OCI-LY7 (cell line): ENCODE data around the gene GLIS1. TPM values are rescaled to one million over a fixed set of nuclear protein-coding genes. Genes with fewer than 3 reads are reported as not detected.

ENCODE experiments used
- BruUV-seq: library from RNA; stranded (reverse); fragments of 400-500 nt; replicated peaks from 2 replicates; lab custom pipeline; 2021; lab: Mats Ljungman, UMichigan
- CTCF ChIA-PET: fragments of 300-600 bp; sonication (Branson Sonifier 250); formaldehyde crosslinking; loops from one replicate; lab custom pipeline; 2022; ENCODE audit warnings: antibody characterized with exemption; ENCODE audit not compliant: unreplicated experiment; lab: Charles Lee
- POLR2A ChIA-PET: fragments of 300-600 bp; sonication (Branson Sonifier 250); formaldehyde crosslinking; loops from one replicate; lab custom pipeline; 2022; ENCODE audit warnings: antibody characterized with exemption; lab: Charles Lee
- DNase-seq: peaks from one replicate; pipeline ENCODE4 v3.0.0-alpha.2; 2015; ENCODE audit warnings: low spot score
- H2AFZ ChIP-seq: fragments of 200-600 bp; sonication (generic), shearing (Covaris generic); 2 replicates; pipeline ENCODE4 v1.6.1; 2014; ENCODE audit warnings: mild to moderate bottlenecking, antibody characterized with exemption, low read length, moderate library complexity
- H3K27ac ChIP-seq: fragments of 200-600 bp; sonication (generic); 2 replicates; pipeline ENCODE4 v1.5.1; 2014; ENCODE audit warnings: mixed run types, low read depth, mild to moderate bottlenecking, moderate library complexity, low read length, inconsistent platforms; ENCODE audit not compliant: poor library complexity, severe bottlenecking
- H3K36me3 ChIP-seq: fragments of 200-600 bp; sonication (generic); 2 replicates; pipeline ENCODE4 v1.6.1; 2014; ENCODE audit warnings: mild to moderate bottlenecking, antibody characterized with exemption, low read length, moderate library complexity, mixed read lengths; ENCODE audit not compliant: insufficient read depth
- H3K4me1 ChIP-seq: fragments of 200-600 bp; sonication (generic); 2 replicates; pipeline ENCODE4 v1.5.1; 2014; ENCODE audit warnings: mild to moderate bottlenecking, low read length; ENCODE audit not compliant: insufficient read depth, poor library complexity, severe bottlenecking
- H3K4me2 ChIP-seq: fragments of 200-600 bp; sonication (generic); 2 replicates; pipeline ENCODE4 v1.6.1; 2014; ENCODE audit warnings: mild to moderate bottlenecking, low read length
- H3K4me3 ChIP-seq: fragments of 200-600 bp; sonication (generic); 2 replicates; pipeline ENCODE4 v1.5.1; 2014; ENCODE audit warnings: mild to moderate bottlenecking, low read depth, low read length; ENCODE audit not compliant: poor library complexity, severe bottlenecking
- H3K79me2 ChIP-seq: fragments of 200-600 bp; sonication (generic); 2 replicates; pipeline ENCODE4 v1.6.1; 2016; ENCODE audit warnings: low read depth, mild to moderate bottlenecking, low read length, moderate library complexity, mixed read lengths; ENCODE audit not compliant: insufficient read depth
- H3K9me2 ChIP-seq: fragments of 200-600 bp; sonication (generic); 2 replicates; pipeline ENCODE4 v1.6.1; 2016; ENCODE audit warnings: mild to moderate bottlenecking, low read length, mixed read lengths; ENCODE audit not compliant: insufficient read depth
- H3K9me3 ChIP-seq: fragments of 200-600 bp; sonication (generic); 2 replicates; pipeline ENCODE4 v1.6.1; 2014; ENCODE audit warnings: mild to moderate bottlenecking, mixed run types, low read length, mixed read lengths
- H4K20me1 ChIP-seq: fragments of 200-600 bp; sonication (generic); 2 replicates; pipeline ENCODE4 v1.6.1; 2014; ENCODE audit warnings: mild to moderate bottlenecking, antibody characterized with exemption, low read length, moderate library complexity, mixed read lengths; ENCODE audit not compliant: insufficient read depth
- CTCF ChIP-seq: fragments of 200-600 bp; sonication (generic); conservative IDR thresholded peaks from 2 replicates; pipeline ENCODE4 v1.5.1; 2014; ENCODE audit warnings: mild to moderate bottlenecking, antibody characterized with exemption, low read length, moderate library complexity, mixed read lengths
- EZH2phosphoT487 ChIP-seq: fragments of 200-600 bp; sonication (generic); IDR thresholded peaks from 2 replicates; pipeline ENCODE4 v1.6.1; 2018; ENCODE audit warnings: low read depth, borderline replicate concordance, mild to moderate bottlenecking, mixed run types, antibody characterized with exemption, low read length, moderate library complexity, mixed read lengths
- intact Hi-C: fragments of 100-400 bp; cut with micrococcal nuclease; formaldehyde crosslinking; loops from one replicate; pipeline ENCODE4 v1.10.0; 2022; ENCODE audit not compliant: unreplicated experiment
- total RNA-seq, 2 experiments: library from RNA; depleted of rRNA in 1 of 2; stranded (reverse); fragments of >200 nt in 1 of 2; shearing (Covaris generic) in 1 of 2; gene quantifications; 2 replicates each; pipeline ENCODE4 v1.2.3, GENCODE V29; 2014 to 2022

The GLIS1 gene
- total RNA-seq, 2 experiments from 2014 or later, result not detected

GRCh38 chr1:53484705-53485477 is 254.1 kb downstream of the GLIS1 start:
- ChIA-PET POLR2A (no interaction called here), CTCF (interaction anchor here (0.6 kb wide), 1 partner anchor 307 kb away, joined by 3 read pairs; no protein-coding TSS in a partner anchor)
- no peaks in the 10 kb centered on the region for H3K9me3 ChIP-seq
- H3K4me2 ChIP-seq, result no peak overlapping the region
- TF ChIP-seq EZH2phosphoT487, result no peak
- no peak for TF ChIP-seq CTCF
- H4K20me1 ChIP-seq, result no peaks in the 10 kb centered on the region
- no peak overlapping the region for H3K27ac ChIP-seq
- BruUV-seq, result no TSS peak
- no peaks in the 10 kb centered on the region for H3K79me2 ChIP-seq
- no peak overlapping the region for H3K4me3 ChIP-seq
- no peaks in the 10 kb centered on the region for H3K9me2 ChIP-seq
- DNase-seq, result no peak
- H3K36me3 ChIP-seq, result no peaks in the 10 kb centered on the region
- intact Hi-C loops, result loop anchor here (1.0 kb wide), 2 partner anchors 197 to 269 kb away; no protein-coding TSS in a partner anchor
- H3K4me1 ChIP-seq, result no peaks in the 10 kb centered on the region
- H2AFZ ChIP-seq, result no peak overlapping the region

- no peaks in the 10 kb centered on the region for H3K9me2 ChIP-seq
- intact Hi-C loops, result no loop called here
Measured at GRCh38 chr1:53483656-53484055, 255.3 kb downstream of the GLIS1 start.

More at GRCh38 chr1:53483656-53484055, 255.3 kb downstream of the GLIS1 start:
- no peaks in the 10 kb centered on the region for H3K9me3 ChIP-seq
- no peak overlapping the region for H3K4me2 ChIP-seq
- no peaks in the 10 kb centered on the region for H4K20me1 ChIP-seq
- H2AFZ ChIP-seq, result no peak overlapping the region
- no peaks in the 10 kb centered on the region for H3K4me1 ChIP-seq
- ChIA-PET CTCF (no interaction called here), POLR2A (no interaction called here)
- H3K4me3 ChIP-seq, result no peak overlapping the region
- H3K36me3 ChIP-seq, result no peaks in the 10 kb centered on the region
- TF ChIP-seq EZH2phosphoT487, result no peak
- no peak for TF ChIP-seq CTCF
- BruUV-seq, result no TSS peak
- no peak for DNase-seq
- H3K79me2 ChIP-seq, result no peaks in the 10 kb centered on the region
- H3K27ac ChIP-seq, result no peak overlapping the region
